H9 (cell line): ENCODE measurements around the gene DAB1. TPM values are rescaled to one million over a fixed set of nuclear protein-coding genes. Genes with fewer than 3 reads are reported as not detected.

ENCODE experiments used
- DNase-seq: peaks from one replicate; pipeline ENCODE4 v3.0.0-alpha.2; 2017
- H2AFZ ChIP-seq: one replicate; pipeline ENCODE4 v1.6.1; 2013; ENCODE audit warnings: mild to moderate bottlenecking, low read length, control low read depth, moderate library complexity
- H2AK5ac ChIP-seq: 2 replicates; pipeline ENCODE4 v1.6.1; 2013; ENCODE audit warnings: low read length, control low read depth, mixed read lengths; ENCODE audit not compliant: insufficient read length
- H2BK120ac ChIP-seq: one replicate; pipeline ENCODE4 v1.6.1; 2013; ENCODE audit warnings: low read depth, mild to moderate bottlenecking, low read length, control low read depth, inconsistent platforms; ENCODE audit not compliant: poor library complexity, severe bottlenecking
- H2BK12ac ChIP-seq: 2 replicates; pipeline ENCODE4 v1.6.1; 2013; ENCODE audit warnings: low read length, control low read depth, mixed read lengths, low read depth; ENCODE audit not compliant: insufficient read length
- H2BK15ac ChIP-seq: 2 replicates; pipeline ENCODE4 v1.6.1; 2013; ENCODE audit warnings: low read depth, low read length, control low read depth
- H2BK20ac ChIP-seq: one replicate; pipeline ENCODE4 v1.6.1; 2013; ENCODE audit warnings: low read depth, mild to moderate bottlenecking, low read length, control low read depth, inconsistent platforms; ENCODE audit not compliant: poor library complexity, severe bottlenecking
- H2BK5ac ChIP-seq: 2 replicates; pipeline ENCODE4 v1.6.1; 2013; ENCODE audit warnings: low read length, control low read depth, mixed read lengths; ENCODE audit not compliant: insufficient read length
- H3K14ac ChIP-seq: 2 replicates; pipeline ENCODE4 v1.6.1; 2013; ENCODE audit warnings: low read length, control low read depth; ENCODE audit not compliant: insufficient read depth
- H3K18ac ChIP-seq: 2 replicates; pipeline ENCODE4 v1.6.1; 2013; ENCODE audit warnings: low read depth, mild to moderate bottlenecking, mixed read lengths, low read length, control low read depth; ENCODE audit not compliant: insufficient read length
- H3K23ac ChIP-seq: 2 replicates; pipeline ENCODE4 v1.6.1; 2013; ENCODE audit warnings: low read length, control low read depth, mixed read lengths, low read depth; ENCODE audit not compliant: insufficient read length
- H3K23me2 ChIP-seq: 2 replicates; pipeline ENCODE4 v1.6.1; 2013; ENCODE audit warnings: low read depth, mild to moderate bottlenecking, mixed read lengths, low read length, control low read depth; ENCODE audit not compliant: insufficient read length, poor library complexity, severe bottlenecking
- H3K27ac ChIP-seq: 2 replicates; pipeline ENCODE4 v1.5.1; 2013; ENCODE audit warnings: low read length, control low read depth, mixed read lengths, low read depth; ENCODE audit not compliant: insufficient read length
- H3K27me3 ChIP-seq: 2 replicates; pipeline ENCODE4 v1.6.1; 2013; ENCODE audit warnings: low read length, control low read depth, inconsistent platforms; ENCODE audit not compliant: insufficient read depth
- H3K4ac ChIP-seq: 2 replicates; pipeline ENCODE4 v1.6.1; 2013; ENCODE audit warnings: low read depth, mild to moderate bottlenecking, control low read depth, inconsistent platforms, low read length, moderate library complexity
- H3K4me1 ChIP-seq: 2 replicates; pipeline ENCODE4 v1.6.1; 2013; ENCODE audit warnings: low read length, control low read depth, inconsistent platforms; ENCODE audit not compliant: insufficient read depth
- H3K4me2 ChIP-seq: 2 replicates; pipeline ENCODE4 v1.6.1; 2013; ENCODE audit warnings: low read length, control low read depth, mixed read lengths; ENCODE audit not compliant: insufficient read length, insufficient read depth
- H3K56ac ChIP-seq: 2 replicates; pipeline ENCODE4 v1.6.1; 2013; ENCODE audit warnings: low read depth, mild to moderate bottlenecking, mixed read lengths, low read length, control low read depth; ENCODE audit not compliant: insufficient read length
- H3K79me1 ChIP-seq: 2 replicates; pipeline ENCODE4 v1.6.1; 2013; ENCODE audit warnings: low read depth, mild to moderate bottlenecking, moderate library complexity, low read length, control low read depth, inconsistent platforms; ENCODE audit not compliant: insufficient read depth, poor library complexity, severe bottlenecking
- H3K79me2 ChIP-seq: 2 replicates; pipeline ENCODE4 v1.6.1; 2013; ENCODE audit warnings: low read length, control low read depth, inconsistent platforms; ENCODE audit not compliant: insufficient read depth
- H3K9ac ChIP-seq: 2 replicates; pipeline ENCODE4 v1.6.1; 2013; ENCODE audit warnings: low read length, control low read depth, mixed read lengths; ENCODE audit not compliant: insufficient read length; ENCODE audit errors: extremely low read depth
- H3K9me3 ChIP-seq: one replicate; pipeline ENCODE4 v1.6.1; 2013; ENCODE audit warnings: low read depth, low read length, inconsistent platforms; ENCODE audit not compliant: control insufficient read depth
- H3T11ph ChIP-seq: one replicate; pipeline ENCODE4 v1.6.1; 2013; ENCODE audit warnings: mild to moderate bottlenecking, low read length, control low read depth, inconsistent platforms
- H4K20me1 ChIP-seq: one replicate; pipeline ENCODE4 v1.6.1; 2013; ENCODE audit not compliant: control insufficient read depth, insufficient read length, insufficient read depth
- H4K5ac ChIP-seq: 2 replicates; pipeline ENCODE4 v1.6.1; 2013; ENCODE audit warnings: low read depth, mild to moderate bottlenecking, mixed read lengths, low read length, control low read depth; ENCODE audit not compliant: insufficient read length
- H4K8ac ChIP-seq: replicated peaks from 2 replicates; pipeline ENCODE4 v1.6.1; 2013; ENCODE audit warnings: low read length, control low read depth, mixed read lengths, low read depth; ENCODE audit not compliant: insufficient read length
- H4K91ac ChIP-seq: 2 replicates; pipeline ENCODE4 v1.6.1; 2013; ENCODE audit warnings: low read depth, mild to moderate bottlenecking, moderate library complexity, mixed read lengths, low read length, control low read depth; ENCODE audit not compliant: insufficient read length
- H3K27ac Mint-ChIP-seq, 3 experiments: 2 replicates in 2 of 3; 3 replicates in 1 of 3; pipeline ENCODE4 v1.8.0; 2020 to 2021; ENCODE audit warnings: mixed read lengths in 3 of 3, mild to moderate bottlenecking in 1 of 3, moderate library complexity in 1 of 3
- H3K27me3 Mint-ChIP-seq: 2 replicates; pipeline ENCODE4 v1.8.0; 2021; ENCODE audit warnings: low read depth, mild to moderate bottlenecking, moderate library complexity, mixed read lengths
- H3K36me3 Mint-ChIP-seq, 3 experiments: 2 replicates in 2 of 3; 3 replicates in 1 of 3; pipeline ENCODE4 v1.8.0; 2020 to 2021; ENCODE audit warnings: low read depth in 3 of 3, mixed read lengths in 3 of 3; ENCODE audit not compliant: insufficient read depth in 1 of 3
- H3K4me1 Mint-ChIP-seq, 2 experiments: 2 replicates each; pipeline ENCODE4 v1.8.0; 2020; ENCODE audit warnings: mixed read lengths in 2 of 2
- H3K4me3 Mint-ChIP-seq, 2 experiments: 2 replicates in 1 of 2; 3 replicates in 1 of 2; pipeline ENCODE4 v1.8.0; 2020 to 2021; ENCODE audit warnings: mild to moderate bottlenecking in 2 of 2, mixed read lengths in 2 of 2, moderate library complexity in 1 of 2
- H3K9me3 Mint-ChIP-seq, 2 experiments: 2 replicates in 1 of 2; 3 replicates in 1 of 2; pipeline ENCODE4 v1.8.0; 2020; ENCODE audit warnings: mild to moderate bottlenecking in 2 of 2, mixed read lengths in 2 of 2, moderate library complexity in 1 of 2
- WGBS: extraction: QIAGEN DNeasy Blood & Tissue Kit; methylation state at CpG from one replicate; pipeline ENCODE4 v1.1.7; 2013; ENCODE audit warnings: missing lambda C conversion rate, low lambda C conversion rate, mixed read lengths; ENCODE audit not compliant: insufficient read length; ENCODE audit errors: extremely low coverage; 5-methylcytosine and 5-hydroxymethylcytosine counted together
- total RNA-seq: library from RNA; stranded (reverse); gene quantifications from 2 replicates; pipeline ENCODE4 v1.2.1, GENCODE V29; 2021
- TF ChIP-seq, protein P1 (sequence below): fragments of 200-600 bp; sonication (generic); conservative IDR thresholded peaks from 3 replicates; pipeline ENCODE4 v1.8.0; 2021; ENCODE audit warnings: antibody characterized with exemption, mild to moderate bottlenecking

DAB1 gene
- total RNA-seq, 1 experiment from 2014 or later: 9.3 TPM

DNA sequence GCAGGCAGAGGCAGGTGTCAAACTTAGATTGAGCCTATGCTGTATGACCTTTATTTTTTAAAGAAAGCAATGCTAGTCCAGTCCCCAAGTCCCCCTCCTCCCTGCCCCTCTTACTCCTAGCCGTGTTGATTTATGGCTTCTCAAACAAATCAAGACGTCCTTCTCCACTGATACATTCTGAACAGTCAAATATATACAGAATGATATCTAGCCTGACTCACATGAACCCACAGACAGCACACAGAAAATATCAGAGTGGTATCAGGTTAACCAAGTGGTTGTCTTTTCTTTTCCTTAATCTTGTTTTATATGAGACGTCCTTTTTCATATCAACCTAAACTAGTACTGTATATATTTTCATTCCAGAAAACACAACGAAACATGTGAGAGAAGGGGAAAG, 13.4 kb downstream of the DAB1 start:
- no peaks in the 10 kb centered on the region for H3K9me3 ChIP-seq
- H3K79me2 ChIP-seq: peaks cover 4% of the 10 kb centered on the region
- H3K56ac ChIP-seq: no peak overlapping the region
- no peaks in the 10 kb centered on the region for H4K20me1 ChIP-seq
- no peaks in the 10 kb centered on the region for H3K27me3 ChIP-seq
- H4K5ac ChIP-seq: no peak overlapping the region
- H3K18ac ChIP-seq: no peak overlapping the region
- no peaks in the 10 kb centered on the region for H3K79me1 ChIP-seq
- Mint-ChIP-seq H3K36me3 (peaks cover 0 to 10% (median 7%) of the 10 kb centered on the region in 3 experiments; a peak in 5 of 7 replicates), H3K27me3 (no peaks in the 10 kb centered on the region; the same call in 1 of the 2 replicates), H3K4me1 (peaks cover 26 to 31% of the 10 kb centered on the region in 2 experiments), H3K4me3 (no peak overlapping the region), H3K9me3 (peaks cover 0 to 15% of the 10 kb centered on the region in 2 experiments; a peak in 4 of 5 replicates), H3K27ac (no peak overlapping the region)
- H3K4ac ChIP-seq: no peak overlapping the region
- H2AFZ ChIP-seq: no peak overlapping the region
- no peak overlapping the region for H3K14ac ChIP-seq
- H2BK20ac ChIP-seq: no peak overlapping the region
- no peak overlapping the region for H4K91ac ChIP-seq
- no peak overlapping the region for H3K9ac ChIP-seq
- H2BK5ac ChIP-seq: no peak overlapping the region
- H3K4me2 ChIP-seq: no peak overlapping the region
- TF ChIP-seq, protein P1, sequence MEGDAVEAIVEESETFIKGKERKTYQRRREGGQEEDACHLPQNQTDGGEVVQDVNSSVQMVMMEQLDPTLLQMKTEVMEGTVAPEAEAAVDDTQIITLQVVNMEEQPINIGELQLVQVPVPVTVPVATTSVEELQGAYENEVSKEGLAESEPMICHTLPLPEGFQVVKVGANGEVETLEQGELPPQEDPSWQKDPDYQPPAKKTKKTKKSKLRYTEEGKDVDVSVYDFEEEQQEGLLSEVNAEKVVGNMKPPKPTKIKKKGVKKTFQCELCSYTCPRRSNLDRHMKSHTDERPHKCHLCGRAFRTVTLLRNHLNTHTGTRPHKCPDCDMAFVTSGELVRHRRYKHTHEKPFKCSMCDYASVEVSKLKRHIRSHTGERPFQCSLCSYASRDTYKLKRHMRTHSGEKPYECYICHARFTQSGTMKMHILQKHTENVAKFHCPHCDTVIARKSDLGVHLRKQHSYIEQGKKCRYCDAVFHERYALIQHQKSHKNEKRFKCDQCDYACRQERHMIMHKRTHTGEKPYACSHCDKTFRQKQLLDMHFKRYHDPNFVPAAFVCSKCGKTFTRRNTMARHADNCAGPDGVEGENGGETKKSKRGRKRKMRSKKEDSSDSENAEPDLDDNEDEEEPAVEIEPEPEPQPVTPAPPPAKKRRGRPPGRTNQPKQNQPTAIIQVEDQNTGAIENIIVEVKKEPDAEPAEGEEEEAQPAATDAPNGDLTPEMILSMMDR: no peak
- no peak overlapping the region for H2BK12ac ChIP-seq
- no peaks in the 10 kb centered on the region for H3K23me2 ChIP-seq
- no peak overlapping the region for H3T11ph ChIP-seq
- H2BK15ac ChIP-seq: no peak overlapping the region
- no peak overlapping the region for H3K27ac ChIP-seq
- H4K8ac ChIP-seq: no peak overlapping the region
- no CpG with 5 or more reads among the region's 4 CpGs for WGBS
- peaks cover 7% of the 10 kb centered on the region; the same call in 1 of the 2 replicates for H3K4me1 ChIP-seq
- no peak overlapping the region for H2AK5ac ChIP-seq
- H3K23ac ChIP-seq: no peak overlapping the region
- no peak overlapping the region for H2BK120ac ChIP-seq
- no peak for DNase-seq
